NCI-H446 treated with DMSO at 0.1 percent for 48 hours (cell line): ENCODE data around the gene LMF2.
"Not testable (repeated sequence)": the region's sequence is repeated elsewhere in the genome, so short reads cannot be mapped to it uniquely, and the experiment has no call there.

Source experiments
- DNase-seq: peaks from one replicate; lab custom pipeline; 2025; lab: John Stamatoyannopoulos, UW

The LMF2 gene

DNA sequence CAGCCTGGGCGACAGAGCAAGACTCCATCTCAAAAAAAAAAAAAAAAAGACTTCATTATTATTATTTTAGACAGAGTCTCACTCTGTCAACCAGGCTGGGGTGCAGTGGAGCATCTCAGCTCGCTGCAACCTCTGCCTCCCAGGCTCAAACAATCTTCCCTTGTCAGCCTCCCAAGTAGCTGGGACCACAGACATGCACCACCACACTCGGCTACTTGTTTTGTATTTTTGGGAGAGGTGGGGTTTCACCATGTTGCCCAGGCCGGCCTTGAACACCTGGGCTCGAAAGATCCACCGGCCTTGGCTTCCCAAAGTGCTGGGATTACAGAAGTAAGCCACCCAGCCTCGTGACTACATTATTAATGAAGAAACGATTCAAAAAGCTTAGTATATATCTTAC is 27.6 kb upstream of the LMF2 start:
- DNase-seq: no peak

GRCh38 chr22:50533856-50534711 is 26.6 kb upstream of the LMF2 start:
- DNase-seq: not testable (repeated sequence)

GRCh38 chr22:50532824-50533796 is 25.6 kb upstream of the LMF2 start:
- DNase-seq: no peak

GRCh38 chr22:50531962-50532674 is 24.6 kb upstream of the LMF2 start:
- DNase-seq: no peak

DNA sequence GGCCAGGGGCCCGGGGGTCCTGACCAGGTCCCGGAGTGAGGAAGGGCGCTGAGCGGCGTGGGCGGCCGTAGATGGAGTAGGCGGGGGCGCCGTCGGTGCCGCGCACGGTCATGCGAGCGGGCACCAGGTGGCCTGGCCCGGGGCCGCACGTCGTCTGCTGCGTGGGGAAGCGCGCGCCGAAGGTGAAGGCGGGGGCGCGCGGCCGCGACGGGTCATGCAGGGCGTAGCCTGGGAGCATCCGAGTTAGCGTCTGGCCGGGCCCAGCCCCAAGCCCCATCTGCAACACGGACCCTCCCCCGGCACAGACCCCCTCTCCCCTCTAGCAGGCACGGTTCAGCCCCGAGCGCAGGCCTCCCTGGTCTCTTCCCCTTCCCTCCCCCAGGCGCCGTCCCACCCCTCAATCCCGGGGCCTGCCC is 24.1 kb upstream of the LMF2 start:
- no peak for DNase-seq

DNA sequence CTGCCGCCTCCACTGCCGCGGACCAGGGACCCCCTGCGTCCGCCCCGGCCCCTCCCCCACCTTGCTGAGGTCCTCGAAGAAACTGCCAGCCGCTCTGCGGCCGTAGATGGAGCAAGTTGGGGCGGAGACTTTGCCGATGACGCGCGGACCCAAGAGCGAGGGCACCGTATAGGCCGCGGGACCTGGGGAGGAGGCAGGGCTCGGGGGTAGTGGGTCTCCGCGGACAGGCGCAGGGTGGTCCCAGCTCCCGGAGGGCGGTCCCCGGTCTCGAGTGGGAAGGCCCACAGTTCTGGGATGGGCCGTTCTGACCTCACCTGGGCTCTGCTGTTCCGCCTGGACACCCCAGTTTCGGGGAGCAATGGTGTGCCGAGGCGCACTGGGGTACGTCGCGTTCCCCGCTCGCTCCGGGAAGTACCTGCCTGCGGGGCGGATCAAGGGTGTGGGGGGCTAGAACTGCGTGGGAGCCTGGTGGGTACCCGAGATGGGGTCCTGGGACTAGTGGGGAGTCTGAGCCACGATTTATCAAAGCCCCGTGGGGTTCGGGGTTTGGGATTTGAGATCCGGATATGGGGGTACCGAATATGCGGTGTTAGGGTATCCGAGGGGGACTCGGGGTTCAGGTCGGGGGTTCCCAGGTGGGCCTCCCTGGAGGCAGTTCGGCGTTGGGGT is 23.5 kb upstream of the LMF2 start:
- DNase-seq: no peak

DNA sequence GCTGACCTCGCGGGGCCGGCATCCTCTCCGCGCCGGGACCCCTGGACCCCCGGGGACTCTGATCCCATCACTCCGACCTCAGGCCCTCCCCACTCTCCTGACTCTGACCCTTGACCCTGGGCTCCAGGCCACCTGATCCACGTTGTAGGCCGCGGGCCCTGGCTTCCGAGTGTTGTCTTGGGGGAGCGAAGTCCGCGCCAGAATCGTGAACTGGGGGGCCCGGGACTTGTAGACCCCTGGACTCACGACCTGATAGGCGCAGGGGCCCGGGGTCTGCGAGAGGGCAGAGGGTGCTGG is 23.0 kb upstream of the LMF2 start:
- no peak for DNase-seq

DNA sequence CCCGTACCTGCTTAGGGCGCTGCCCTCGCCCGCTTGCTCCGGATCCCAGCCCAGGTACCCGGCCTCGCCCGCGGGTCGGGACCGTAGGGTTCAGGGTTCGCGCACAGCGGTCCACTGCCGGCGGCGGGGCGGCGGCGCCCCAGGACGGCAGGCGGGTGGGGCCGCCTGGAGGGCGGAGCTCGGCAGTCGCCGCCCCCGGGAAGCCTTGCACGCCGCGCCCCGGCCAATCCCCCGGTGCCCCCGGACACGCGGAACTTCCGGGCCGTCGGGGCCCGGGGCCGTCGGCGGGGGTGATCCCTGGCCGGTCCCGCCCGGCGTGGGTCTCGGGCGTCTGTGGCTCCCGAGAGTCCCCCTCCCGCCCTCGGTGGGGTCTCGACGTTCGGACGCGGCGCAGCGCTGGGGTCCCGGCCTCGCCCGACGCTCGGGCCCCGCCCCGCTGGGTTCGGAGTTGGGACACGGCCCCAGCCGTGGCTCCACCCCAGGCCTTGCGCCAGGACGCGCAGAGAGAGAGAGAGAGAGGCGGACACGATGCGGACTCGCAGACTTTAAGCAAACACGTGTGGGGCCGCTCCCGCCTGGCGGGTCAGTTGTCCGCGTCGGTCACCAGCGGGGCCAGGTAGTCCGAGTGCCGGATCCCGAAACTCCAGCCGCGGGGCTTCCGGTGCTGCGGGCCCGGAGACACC is 22.5 kb upstream of the LMF2 start, which contains the start of gene TYMP:
TSS of gene TYMP (minus strand) at position 116 of the 683 bp plus-strand sequence. CDS start 303 bp downstream, outside the sequence.
- DNase-seq: no peak

DNA sequence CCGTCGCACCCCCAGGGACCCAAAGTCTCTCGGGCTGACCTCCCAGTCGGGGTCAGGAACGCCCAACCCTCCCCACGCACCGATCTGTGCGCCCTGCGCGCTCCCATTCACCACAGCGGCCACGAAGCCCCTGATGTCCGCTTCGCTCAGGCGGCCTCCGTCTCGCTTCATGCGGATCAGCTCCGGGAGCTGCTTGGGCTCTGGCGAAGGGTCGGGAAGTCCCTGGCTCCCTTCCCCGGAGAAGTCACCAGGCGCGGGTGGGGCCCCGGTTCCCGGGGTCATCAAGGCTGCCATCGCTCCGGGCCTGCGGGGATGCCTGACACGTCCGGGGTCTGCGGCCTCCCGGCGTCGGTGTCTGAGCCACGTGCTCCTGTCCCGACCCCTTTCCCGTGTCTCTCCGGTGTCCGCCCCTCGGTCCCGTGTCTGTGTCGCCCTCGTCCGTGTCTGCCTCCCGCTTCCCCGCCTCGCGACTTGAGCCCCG is 22.0 kb upstream of the LMF2 start:
- DNase-seq: no peak

DNA sequence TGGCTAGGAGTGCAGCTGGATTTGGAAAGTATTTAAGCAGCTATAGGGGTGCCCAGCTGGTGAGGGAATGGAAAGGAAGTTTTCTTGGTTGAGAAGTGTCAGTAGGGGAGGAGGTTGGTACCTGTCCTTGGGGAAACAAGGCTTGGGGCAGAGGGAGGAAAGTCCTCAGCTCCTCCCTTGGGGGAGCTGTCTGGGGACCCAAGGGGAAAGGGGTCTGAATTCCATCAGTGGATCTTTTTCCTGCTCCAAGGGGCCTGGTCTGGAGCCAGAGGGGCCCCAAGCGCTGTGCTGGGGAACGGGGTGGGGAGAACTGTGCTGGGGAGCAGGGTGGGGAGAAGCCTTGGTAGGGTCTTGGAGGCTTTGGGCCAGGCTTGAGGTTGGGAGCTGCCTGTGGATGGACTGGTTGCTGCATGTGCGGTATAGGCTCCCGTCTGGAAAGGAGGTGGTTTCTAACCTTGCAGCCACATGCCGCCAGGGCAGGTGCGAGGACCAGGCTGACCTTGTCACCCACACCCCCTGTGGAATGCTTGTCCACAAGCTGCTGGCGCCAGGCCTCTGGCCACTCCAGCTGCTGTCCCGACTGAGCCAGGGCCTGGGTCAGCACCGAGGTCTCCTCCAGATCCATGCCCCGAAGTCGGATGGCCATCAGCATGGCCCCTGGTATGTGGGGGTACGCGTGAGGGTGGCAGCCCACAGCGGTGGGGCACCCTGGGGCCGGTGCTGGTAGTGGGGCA is 21.3 kb upstream of the LMF2 start:
- DNase-seq: no peak

GRCh38 chr22:50527921-50528681 is 20.6 kb upstream of the LMF2 start:
- no peak for DNase-seq

- no peak for DNase-seq
These were observed 19.6 kb upstream of the LMF2 start for GRCh38 chr22:50526834-50527801.

- DNase-seq: peak; percentile 59
These were observed 18.8 kb upstream of the LMF2 start for GRCh38 chr22:50526108-50526833.

GRCh38 chr22:50525858-50526107 is 18.3 kb upstream of the LMF2 start:
- no peak for DNase-seq

DNA sequence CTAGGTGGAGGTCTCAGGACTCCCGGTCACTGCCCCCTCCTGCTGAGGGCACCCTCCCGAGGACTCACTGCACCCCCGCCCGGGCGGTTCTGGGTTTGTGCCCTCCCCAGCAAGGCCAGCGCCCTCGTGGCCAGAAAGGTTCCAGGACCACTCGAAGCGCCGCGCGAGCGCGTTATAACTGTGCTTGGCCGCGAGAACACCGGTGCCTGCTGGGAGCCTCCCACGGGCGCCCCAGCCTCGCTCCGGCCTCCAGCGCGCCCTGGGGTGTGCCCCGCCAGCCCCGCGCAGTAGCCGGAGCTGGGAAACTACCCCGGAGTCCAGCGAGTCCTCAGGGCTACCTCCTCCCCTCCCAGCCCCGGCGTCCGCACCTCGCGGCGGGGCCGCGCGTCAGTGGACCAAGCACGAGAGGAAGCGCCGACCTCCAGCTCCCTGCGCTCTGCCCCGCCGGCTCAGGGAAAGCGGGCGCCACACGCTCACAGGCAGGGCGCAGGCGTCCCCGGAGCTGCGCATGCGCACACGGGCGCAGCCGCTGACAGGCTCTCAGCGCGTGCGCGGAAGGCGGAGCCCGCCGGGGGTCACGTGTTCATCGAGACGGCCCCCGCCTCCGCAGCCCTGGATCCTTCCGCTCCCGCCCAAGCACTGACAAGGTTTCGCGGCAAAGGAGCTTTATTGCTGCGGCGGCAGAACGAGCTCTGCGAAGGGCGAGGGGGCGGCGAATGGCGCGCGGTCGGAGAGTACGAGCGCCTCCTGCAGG is 17.8 kb upstream of the LMF2 start, which contains the start of gene SCO2:
TSS of gene SCO2 (minus strand) at position 495 of the 754 bp plus-strand sequence. CDS start 1,187 bp downstream, outside the sequence.
- DNase-seq: peak; percentile 90

DNA sequence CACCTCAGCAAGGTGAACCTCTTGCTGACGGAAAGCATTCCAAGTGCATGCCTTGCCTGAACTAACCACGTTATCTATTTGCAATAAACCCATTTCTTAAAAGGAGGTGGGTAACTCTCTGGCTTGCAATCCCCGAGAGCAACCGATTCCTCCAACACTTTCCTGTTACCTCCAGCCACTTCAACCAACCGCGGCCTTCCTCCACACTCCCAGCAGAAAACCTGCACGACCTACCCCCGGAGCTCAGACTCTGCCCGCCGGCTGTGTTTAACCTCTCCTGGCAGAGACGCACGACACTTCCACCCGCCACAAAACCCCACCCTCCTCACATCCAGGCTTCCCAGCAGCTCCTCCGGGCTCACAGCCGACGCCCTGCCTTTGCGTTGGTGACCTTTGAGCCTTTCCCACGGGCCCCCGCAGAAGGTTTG is 17.2 kb upstream of the LMF2 start:
- DNase-seq: no peak
